ENCODE data around the gene ALS2CL.

Gene ALS2CL

GRCh38 chr3:46674031-46674845 lies 19.2 kb downstream of the ALS2CL start:
- Histone ChIP-seq H3K9me3 (ENCODE audit: insufficient read depth, low read depth, low read length) (no peaks in the 10 kb centered on the region), H3K4me3 (ENCODE audit: low read length) (no peak overlapping the region), H3K27me3 (ENCODE audit: insufficient read depth, low read length) (no peaks in the 10 kb centered on the region), H3K9ac (ENCODE audit: low read depth, low read length) (no peak overlapping the region), H3K36me3 (ENCODE audit: insufficient read depth, low read length) (no peaks in the 10 kb centered on the region), H3K27ac (ENCODE audit: low read depth, low read length) (no peak overlapping the region), H3K4me1 (ENCODE audit: insufficient read depth, low read length) (no peaks in the 10 kb centered on the region)
- WGBS = 91% methylated on average over 12 of the region's 12 CpGs

DNA sequence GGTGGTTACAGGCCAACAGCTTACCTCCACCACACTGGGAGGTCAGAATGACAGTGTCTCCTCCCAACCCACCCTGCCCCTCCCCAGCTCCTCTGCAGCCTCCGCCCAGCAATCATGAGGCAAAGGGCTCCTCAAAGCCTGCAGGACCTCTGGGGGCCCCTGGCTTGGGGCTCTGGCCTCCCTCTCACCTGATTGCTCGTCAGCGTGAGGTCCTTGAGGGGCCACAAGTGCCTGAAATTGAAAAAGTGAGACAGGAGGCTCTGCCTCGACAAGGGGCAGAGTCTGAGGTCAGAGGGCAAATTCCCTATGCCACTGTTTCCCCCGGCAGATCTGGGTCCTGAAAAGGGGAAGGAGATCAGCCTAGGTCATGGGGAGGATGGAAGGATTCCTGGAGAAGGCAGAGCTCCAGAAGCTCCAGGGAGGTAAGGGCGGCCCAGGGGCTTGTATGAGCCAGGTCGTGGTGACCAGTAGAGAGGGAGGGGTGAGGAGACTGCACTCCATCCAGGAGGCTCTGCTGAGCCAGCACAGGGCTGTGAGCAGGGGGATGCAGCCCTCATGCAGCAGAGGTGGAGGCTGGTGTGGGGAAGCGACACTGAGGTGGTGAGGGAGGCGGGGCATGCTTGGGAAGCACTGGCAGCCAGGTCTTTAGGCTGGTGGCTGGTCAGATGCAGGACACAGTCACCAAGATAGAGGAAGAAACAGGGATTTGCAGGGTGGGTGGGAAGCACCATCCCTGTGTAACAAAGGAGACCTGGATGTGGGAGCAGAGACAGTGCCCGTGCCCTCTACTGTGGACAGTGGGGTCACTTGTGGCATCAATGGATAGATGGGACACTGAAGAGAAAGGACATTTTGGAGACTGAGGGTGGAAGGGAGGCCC lies 20.1 kb downstream of the ALS2CL start:
- no peaks in the 10 kb centered on the region for H3K9me3 ChIP-seq (ENCODE audit: insufficient read depth, low read depth, low read length)
- H3K36me3 ChIP-seq (ENCODE audit: insufficient read depth, low read length) = no peaks in the 10 kb centered on the region
- WGBS = 88% methylated on average over 10 of the region's 10 CpGs
- no peak overlapping the region for H3K27ac ChIP-seq (ENCODE audit: low read depth, low read length)
- no peak overlapping the region for H3K4me3 ChIP-seq (ENCODE audit: low read length)
- H3K9ac ChIP-seq (ENCODE audit: low read depth, low read length) = no peak overlapping the region
- H3K4me1 ChIP-seq (ENCODE audit: insufficient read depth, low read length) = no peaks in the 10 kb centered on the region
- H3K27me3 ChIP-seq (ENCODE audit: insufficient read depth, low read length) = no peaks in the 10 kb centered on the region

GRCh38 chr3:46672349-46672695 lies 21.2 kb downstream of the ALS2CL start:
- no peaks in the 10 kb centered on the region for H3K9me3 ChIP-seq (ENCODE audit: insufficient read depth, low read depth, low read length)
- 93% methylated on average over 6 of the region's 6 CpGs for WGBS
- H3K36me3 ChIP-seq (ENCODE audit: insufficient read depth, low read length) = no peaks in the 10 kb centered on the region
- H3K9ac ChIP-seq (ENCODE audit: low read depth, low read length) = no peak overlapping the region
- H3K27me3 ChIP-seq (ENCODE audit: insufficient read depth, low read length) = no peaks in the 10 kb centered on the region
- no peak overlapping the region for H3K4me3 ChIP-seq (ENCODE audit: low read length)
- no peaks in the 10 kb centered on the region for H3K4me1 ChIP-seq (ENCODE audit: insufficient read depth, low read length)
- H3K27ac ChIP-seq (ENCODE audit: low read depth, low read length) = no peak overlapping the region

DNA sequence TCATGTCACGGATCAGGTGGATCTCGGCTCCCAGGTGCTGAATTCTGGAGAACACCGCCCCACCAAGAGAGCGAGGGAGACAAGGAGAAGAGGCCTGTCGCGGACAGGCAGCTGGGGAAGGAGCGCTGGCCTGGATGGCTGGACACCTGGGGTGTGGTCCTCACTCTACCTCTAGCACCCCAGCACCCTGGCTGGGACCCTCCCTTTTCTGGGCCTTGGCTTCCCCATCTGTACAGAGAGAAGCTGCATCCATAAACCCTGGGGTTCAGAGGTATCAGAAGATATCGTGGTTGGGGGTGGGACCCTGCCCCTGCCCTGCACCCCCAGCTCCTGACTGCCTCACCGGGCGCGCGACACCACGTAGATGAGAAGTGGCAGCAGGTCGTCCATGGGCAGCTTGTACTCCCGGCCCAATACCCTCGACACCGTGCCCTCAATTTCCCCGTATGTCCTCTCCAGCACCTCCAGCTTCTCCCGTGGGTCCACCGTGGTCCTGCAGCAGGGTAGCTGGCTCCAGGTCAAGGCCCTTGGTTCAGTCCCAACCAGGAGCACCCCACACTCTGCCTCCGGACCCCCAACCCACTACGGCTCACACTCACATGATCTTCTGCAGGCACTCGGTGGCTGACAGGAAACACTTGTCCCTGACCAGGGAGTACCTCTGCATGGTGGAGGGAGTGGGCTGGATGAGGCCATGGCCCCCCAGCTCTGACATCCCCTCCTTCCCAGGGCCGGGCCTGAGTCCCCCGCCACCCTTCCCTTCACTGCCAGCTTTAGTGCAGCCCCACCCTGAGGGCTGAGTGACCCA lies 21.7 kb downstream of the ALS2CL start:
- no peak overlapping the region for H3K27ac ChIP-seq (ENCODE audit: low read depth, low read length)
- H3K9me3 ChIP-seq (ENCODE audit: insufficient read depth, low read depth, low read length) = no peaks in the 10 kb centered on the region
- H3K27me3 ChIP-seq (ENCODE audit: insufficient read depth, low read length) = no peaks in the 10 kb centered on the region
- no peaks in the 10 kb centered on the region for H3K4me1 ChIP-seq (ENCODE audit: insufficient read depth, low read length)
- WGBS = 96% methylated on average over 25 of the region's 25 CpGs
- H3K36me3 ChIP-seq (ENCODE audit: insufficient read depth, low read length) = no peaks in the 10 kb centered on the region
- H3K4me3 ChIP-seq (ENCODE audit: low read length) = no peak overlapping the region
- no peak overlapping the region for H3K9ac ChIP-seq (ENCODE audit: low read depth, low read length)

DNA sequence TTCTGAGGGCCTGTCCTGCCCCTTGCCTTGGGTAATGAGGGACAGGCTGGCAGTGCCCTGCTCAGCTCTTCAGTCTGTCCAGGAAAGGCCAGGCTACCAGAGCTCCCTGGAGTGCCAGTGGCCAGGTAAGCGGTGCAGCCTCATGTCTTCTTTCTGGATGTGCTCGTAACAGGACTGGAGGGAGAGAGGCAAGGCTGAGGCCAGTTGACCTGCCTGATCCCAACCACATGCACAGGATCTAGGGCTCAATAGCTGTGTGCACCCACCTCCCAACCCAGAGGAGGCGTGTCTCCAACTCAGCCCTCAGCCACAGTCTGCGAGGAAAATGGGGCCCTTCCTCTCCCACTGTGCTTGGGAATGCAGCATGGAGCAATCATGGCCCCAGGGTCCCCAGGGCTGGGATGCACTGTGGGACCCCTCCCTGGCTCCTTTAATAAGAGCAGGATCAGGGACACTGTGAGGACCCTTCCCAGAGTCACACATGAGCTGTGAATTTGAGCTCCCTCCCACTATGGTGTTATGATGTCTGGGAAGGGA lies 22.5 kb downstream of the ALS2CL start:
- Histone ChIP-seq H3K9me3 (ENCODE audit: insufficient read depth, low read depth, low read length) (no peaks in the 10 kb centered on the region), H3K27ac (ENCODE audit: low read depth, low read length) (no peak overlapping the region), H3K36me3 (ENCODE audit: insufficient read depth, low read length) (no peaks in the 10 kb centered on the region), H3K9ac (ENCODE audit: low read depth, low read length) (no peak overlapping the region), H3K27me3 (ENCODE audit: insufficient read depth, low read length) (no peaks in the 10 kb centered on the region), H3K4me3 (ENCODE audit: low read length) (no peak overlapping the region), H3K4me1 (ENCODE audit: insufficient read depth, low read length) (no peaks in the 10 kb centered on the region)
- 95% methylated on average over 4 of the region's 4 CpGs for whole genome bisulfite sequencing

DNA sequence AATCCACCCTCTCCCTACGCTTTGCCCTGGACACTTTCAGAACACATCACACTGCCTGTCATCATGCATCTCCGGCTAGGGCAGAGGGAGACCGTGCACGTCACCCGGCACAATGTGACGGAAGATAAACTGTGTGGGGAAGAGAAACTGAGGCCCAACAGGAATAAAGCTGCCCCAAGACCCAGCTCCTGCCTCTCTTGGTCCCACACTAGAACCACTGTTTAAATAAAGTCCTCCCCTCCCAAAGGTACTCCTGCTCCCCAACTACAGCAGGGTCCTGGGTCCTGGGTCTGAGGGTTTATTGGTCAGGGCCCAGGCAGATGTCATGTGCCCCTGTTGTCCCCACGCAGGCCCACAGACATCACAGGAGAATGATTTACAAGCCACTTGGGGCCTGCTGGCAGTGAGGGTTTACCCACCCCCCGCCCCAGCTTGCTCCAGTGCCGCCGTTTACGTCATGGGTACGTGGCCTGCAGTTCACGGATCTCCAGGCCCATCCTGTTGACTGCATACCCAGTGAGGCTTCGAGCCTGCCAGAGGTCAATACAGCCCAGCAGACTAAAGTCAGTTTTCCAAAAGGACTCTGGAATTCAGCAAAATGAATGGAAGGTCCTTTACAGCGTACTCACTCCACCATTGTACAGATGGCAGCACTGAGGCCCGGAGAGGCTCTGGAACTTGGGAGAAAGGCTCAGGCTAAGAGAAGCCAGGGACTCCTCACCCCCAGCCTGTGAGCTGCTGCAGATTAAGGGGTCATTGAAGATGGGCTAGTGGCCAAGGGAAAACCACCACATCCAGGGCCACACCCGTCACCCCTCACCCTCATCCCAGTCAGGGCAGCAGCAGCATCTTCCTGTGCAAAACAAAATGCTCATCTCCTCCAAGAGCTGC lies 23.2 kb downstream of the ALS2CL start:
- no peaks in the 10 kb centered on the region for H3K27me3 ChIP-seq (ENCODE audit: insufficient read depth, low read length)
- 93% methylated on average over 16 of the region's 17 CpGs for WGBS
- H3K4me3 ChIP-seq (ENCODE audit: low read length) = no peak overlapping the region
- no peak overlapping the region for H3K9ac ChIP-seq (ENCODE audit: low read depth, low read length)
- no peaks in the 10 kb centered on the region for H3K9me3 ChIP-seq (ENCODE audit: insufficient read depth, low read depth, low read length)
- H3K36me3 ChIP-seq (ENCODE audit: insufficient read depth, low read length) = no peaks in the 10 kb centered on the region
- H3K27ac ChIP-seq (ENCODE audit: low read depth, low read length) = no peak overlapping the region
- H3K4me1 ChIP-seq (ENCODE audit: insufficient read depth, low read length) = no peaks in the 10 kb centered on the region

DNA sequence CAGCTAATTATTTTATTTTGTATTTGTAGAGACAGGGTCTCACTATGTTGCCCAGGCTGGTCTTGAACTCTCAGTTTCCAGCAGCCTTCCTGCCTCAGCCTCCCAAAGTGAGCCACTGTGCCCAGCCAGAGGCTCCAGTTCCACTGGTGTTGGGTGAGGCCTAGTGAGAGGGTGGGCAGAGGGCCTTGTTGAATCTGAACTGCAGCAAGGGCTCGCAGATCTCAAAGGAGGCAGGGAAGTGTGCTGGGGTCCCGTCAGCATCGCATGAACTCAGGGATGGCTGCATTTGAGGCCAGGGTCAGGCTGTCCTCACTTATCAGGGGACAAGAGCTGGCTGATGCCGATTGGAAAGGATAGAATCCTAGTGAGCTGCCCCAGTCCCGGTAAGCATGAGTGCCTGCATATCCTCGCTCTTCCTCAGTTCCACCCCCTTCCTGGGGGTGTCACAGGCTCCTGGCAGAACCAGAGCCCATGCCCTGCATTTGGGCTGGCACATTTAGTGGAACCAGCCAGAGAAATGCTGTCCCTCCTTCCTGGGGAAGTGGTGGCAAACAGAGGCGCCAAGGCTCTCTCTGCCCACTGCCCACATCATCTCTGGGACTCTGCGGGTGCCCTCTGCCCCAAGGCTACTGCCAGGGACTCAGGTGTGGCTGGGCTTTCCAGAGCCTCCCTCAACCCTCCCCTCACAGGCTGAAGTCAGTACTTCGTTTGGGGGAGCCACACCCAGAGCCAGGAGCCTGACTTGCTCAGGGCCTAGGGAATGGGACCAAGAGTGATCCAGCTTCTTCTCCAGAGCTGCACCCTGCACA lies 24.1 kb downstream of the ALS2CL start:
- H3K27ac ChIP-seq (ENCODE audit: low read depth, low read length) = no peak overlapping the region
- H3K4me3 ChIP-seq (ENCODE audit: low read length) = no peak overlapping the region
- no peaks in the 10 kb centered on the region for H3K9me3 ChIP-seq (ENCODE audit: insufficient read depth, low read depth, low read length)
- H3K36me3 ChIP-seq (ENCODE audit: insufficient read depth, low read length) = no peaks in the 10 kb centered on the region
- H3K4me1 ChIP-seq (ENCODE audit: insufficient read depth, low read length) = no peaks in the 10 kb centered on the region
- WGBS = 91% methylated on average over 9 of the region's 9 CpGs
- no peaks in the 10 kb centered on the region for H3K27me3 ChIP-seq (ENCODE audit: insufficient read depth, low read length)
- H3K9ac ChIP-seq (ENCODE audit: low read depth, low read length) = no peak overlapping the region

- Histone ChIP-seq H3K4me3 (ENCODE audit: low read length) (no peak overlapping the region), H3K9ac (ENCODE audit: low read depth, low read length) (no peak overlapping the region), H3K27me3 (ENCODE audit: insufficient read depth, low read length) (no peaks in the 10 kb centered on the region), H3K27ac (ENCODE audit: low read depth, low read length) (no peak overlapping the region), H3K4me1 (ENCODE audit: insufficient read depth, low read length) (no peaks in the 10 kb centered on the region), H3K36me3 (ENCODE audit: insufficient read depth, low read length) (no peaks in the 10 kb centered on the region), H3K9me3 (ENCODE audit: insufficient read depth, low read depth, low read length) (no peaks in the 10 kb centered on the region)
- 90% methylated on average over 2 of the region's 2 CpGs for WGBS
These were observed 24.9 kb downstream of the ALS2CL start for GRCh38 chr3:46668591-46668990.

GRCh38 chr3:46668116-46668515 lies 25.4 kb downstream of the ALS2CL start:
- no peaks in the 10 kb centered on the region for H3K27me3 ChIP-seq (ENCODE audit: insufficient read depth, low read length)
- H3K9me3 ChIP-seq (ENCODE audit: insufficient read depth, low read depth, low read length) = no peaks in the 10 kb centered on the region
- peaks cover 1% of the 10 kb centered on the region; the same call in 1 of the 2 replicates for H3K4me1 ChIP-seq (ENCODE audit: insufficient read depth, low read length)
- H3K27ac ChIP-seq (ENCODE audit: low read depth, low read length) = no peak overlapping the region
- no peak overlapping the region for H3K9ac ChIP-seq (ENCODE audit: low read depth, low read length)
- H3K36me3 ChIP-seq (ENCODE audit: insufficient read depth, low read length) = no peaks in the 10 kb centered on the region
- 82% methylated on average over 8 of the region's 8 CpGs for WGBS
- no peak overlapping the region for H3K4me3 ChIP-seq (ENCODE audit: low read length)
